Subcutaneous abdominal adipose tissue (tissue), 5 donors: ENCODE results near the gene FMNL1.
"Not testable (repeated sequence)": the region's sequence is repeated elsewhere in the genome, so short reads cannot be mapped to it uniquely, and the experiment has no call there.

Source experiments
- H3K27ac ChIP-seq: one replicate; pipeline ENCODE4 v1.7.0; 2013; ENCODE audit warnings: low read depth, mild to moderate bottlenecking, inconsistent platforms, low read length, moderate library complexity
- H3K27me3 ChIP-seq, 5 donors: one replicate each; pipeline ENCODE4 v1.7.0; 2013; ENCODE audit warnings: low read length in 5 of 5, inconsistent platforms in 1 of 5; ENCODE audit not compliant: control insufficient read depth in 5 of 5, insufficient read depth in 4 of 5
- H3K36me3 ChIP-seq, 5 donors: one replicate each; pipeline ENCODE4 v1.7.0; 2013; ENCODE audit warnings: low read length in 5 of 5; ENCODE audit not compliant: control insufficient read depth in 5 of 5, insufficient read depth in 5 of 5
- H3K4me1 ChIP-seq, 5 donors: one replicate each; pipeline ENCODE4 v1.7.0; 2013; ENCODE audit warnings: low read length in 5 of 5, mild to moderate bottlenecking in 3 of 5, moderate library complexity in 1 of 5; ENCODE audit not compliant: control insufficient read depth in 5 of 5, insufficient read depth in 5 of 5
- H3K4me3 ChIP-seq, 5 donors: one replicate each; pipeline ENCODE4 v1.7.0; 2013; ENCODE audit warnings: low read length in 5 of 5, low read depth in 1 of 5
- H3K9ac ChIP-seq, 5 donors: one replicate each; pipeline ENCODE4 v1.7.0; 2013; ENCODE audit warnings: low read length in 5 of 5, mild to moderate bottlenecking in 4 of 5, moderate library complexity in 3 of 5
- H3K9me3 ChIP-seq, 5 donors: one replicate each; pipeline ENCODE4 v1.7.0; 2013; ENCODE audit warnings: low read length in 5 of 5; ENCODE audit not compliant: control insufficient read depth in 5 of 5
- donor health status: healthy.
- donor health status: healthy.
- donor health status: healthy.
- donor health status: healthy.
- donor health status: healthy.

FMNL1 gene

GRCh38 chr17:45195424-45195823 is 26.3 kb upstream of the FMNL1 start:
- Histone ChIP-seq H3K27ac (no peak overlapping the region), H3K4me3 (no peak overlapping the region), H3K4me1 (peaks cover 2 to 27% (median 22%) of the 10 kb centered on the region in 5 donors), H3K36me3 (no peaks in the 10 kb centered on the region), H3K9ac (no peak overlapping the region), H3K9me3 (no peaks in the 10 kb centered on the region), H3K27me3 (no peaks in the 10 kb centered on the region)

GRCh38 chr17:45197108-45197507 is 24.6 kb upstream of the FMNL1 start:
- Histone ChIP-seq H3K9ac (no peak overlapping the region), H3K4me3 (no peak overlapping the region)

GRCh38 chr17:45197555-45198334 is 23.9 kb upstream of the FMNL1 start:
- Histone ChIP-seq H3K27ac (peak overlapping the region; percentile 24), H3K36me3 (no peaks in the 10 kb centered on the region), H3K9me3 (no peaks in the 10 kb centered on the region), H3K4me3 (peak overlapping the region in 3 of 5 donors; percentile 31 to 52 (median 36)), H3K27me3 (no peaks in the 10 kb centered on the region), H3K9ac (peak overlapping the region in 4 of 5 donors; percentile 36 to 71 (median 52)), H3K4me1 (peaks cover 3 to 40% (median 30%) of the 10 kb centered on the region in 5 donors)

More at GRCh38 chr17:45197108-45197507, 24.6 kb upstream of the FMNL1 start:
- Histone ChIP-seq H3K27me3 (no peaks in the 10 kb centered on the region), H3K9me3 (no peaks in the 10 kb centered on the region), H3K36me3 (no peaks in the 10 kb centered on the region), H3K27ac (no peak overlapping the region), H3K4me1 (peaks cover 4 to 40% (median 30%) of the 10 kb centered on the region in 5 donors)

GRCh38 chr17:45200701-45201100 is 21.0 kb upstream of the FMNL1 start:
- no peaks in the 10 kb centered on the region for H3K9me3 ChIP-seq
- peak overlapping the region; percentile 91 for H3K27ac ChIP-seq

GRCh38 chr17:45201457-45201856 is 20.2 kb upstream of the FMNL1 start:
- peak overlapping the region in 1 of 5 donors; percentile 21 for H3K9ac ChIP-seq
- no peaks in the 10 kb centered on the region for H3K9me3 ChIP-seq
- H3K27ac ChIP-seq = peak overlapping the region; percentile 91
- no peak overlapping the region for H3K4me3 ChIP-seq
- peaks cover 3 to 40% (median 30%) of the 10 kb centered on the region in 5 donors for H3K4me1 ChIP-seq
- no peaks in the 10 kb centered on the region for H3K27me3 ChIP-seq
- no peaks in the 10 kb centered on the region for H3K36me3 ChIP-seq

More at GRCh38 chr17:45200701-45201100, 21.0 kb upstream of the FMNL1 start:
- Histone ChIP-seq H3K27me3 (no peaks in the 10 kb centered on the region), H3K4me3 (no peak overlapping the region), H3K9ac (no peak overlapping the region), H3K4me1 (peaks cover 3 to 40% (median 30%) of the 10 kb centered on the region in 5 donors), H3K36me3 (no peaks in the 10 kb centered on the region)

GRCh38 chr17:45201880-45202279 is 19.8 kb upstream of the FMNL1 start:
- H3K4me3 ChIP-seq, H3K9ac ChIP-seq, H3K9me3 ChIP-seq, H3K27me3 ChIP-seq, H3K36me3 ChIP-seq: not testable (repeated sequence)
- Histone ChIP-seq H3K27ac (peak overlapping the region; percentile 91), H3K4me1 (peaks cover 3 to 40% (median 30%) of the 10 kb centered on the region in 5 donors)

- Histone ChIP-seq H3K36me3 (no peaks in the 10 kb centered on the region), H3K9me3 (no peaks in the 10 kb centered on the region), H3K4me3 (no peak overlapping the region), H3K9ac (no peak overlapping the region), H3K27me3 (no peaks in the 10 kb centered on the region), H3K4me1 (peaks cover 8 to 47% (median 34%) of the 10 kb centered on the region in 5 donors), H3K27ac (no peak overlapping the region)
Observed at GRCh38 chr17:45218895-45219661, 2.6 kb upstream of the FMNL1 start.

GRCh38 chr17:45220079-45220478 is 1.6 kb upstream of the FMNL1 start:
- H3K9ac ChIP-seq = no peak overlapping the region
- H3K36me3 ChIP-seq = no peaks in the 10 kb centered on the region
- no peak overlapping the region for H3K4me3 ChIP-seq
- H3K4me1 ChIP-seq = peaks cover 8 to 57% (median 41%) of the 10 kb centered on the region in 5 donors
- no peaks in the 10 kb centered on the region for H3K27me3 ChIP-seq
- H3K27ac ChIP-seq = no peak overlapping the region
- H3K9me3 ChIP-seq = no peaks in the 10 kb centered on the region

GRCh38 chr17:45222014-45222288 is 266 bp downstream of the FMNL1 start:
- no peaks in the 10 kb centered on the region for H3K27me3 ChIP-seq
- H3K9ac ChIP-seq = peak overlapping the region in 1 of 5 donors; percentile 71
- H3K9me3 ChIP-seq = no peaks in the 10 kb centered on the region
- H3K4me1 ChIP-seq = peaks cover 8 to 75% (median 60%) of the 10 kb centered on the region in 5 donors
- no peak overlapping the region for H3K27ac ChIP-seq
- peak overlapping the region in 4 of 5 donors; percentile 61 to 77 (median 70) for H3K4me3 ChIP-seq
- H3K36me3 ChIP-seq = no peaks in the 10 kb centered on the region
